GM19025 (cell line): ENCODE measurements around the gene FBN3.
"Not testable (repeated sequence)": the region's sequence is repeated elsewhere in the genome, so short reads cannot be mapped to it uniquely, and the experiment has no call there.

Source experiments
- ATAC-seq: cut with Tn5 transposase; IDR thresholded peaks from one replicate; pipeline ENCODE4 v1.9.1; 2021; ENCODE audit warnings: mild to moderate bottlenecking, low read depth, moderate library complexity; ENCODE audit not compliant: unreplicated experiment

FBN3 gene

GRCh38 chr19:8033287-8034177 lies 115.9 kb downstream of the FBN3 start:
- ATAC-seq: not testable (repeated sequence)

DNA sequence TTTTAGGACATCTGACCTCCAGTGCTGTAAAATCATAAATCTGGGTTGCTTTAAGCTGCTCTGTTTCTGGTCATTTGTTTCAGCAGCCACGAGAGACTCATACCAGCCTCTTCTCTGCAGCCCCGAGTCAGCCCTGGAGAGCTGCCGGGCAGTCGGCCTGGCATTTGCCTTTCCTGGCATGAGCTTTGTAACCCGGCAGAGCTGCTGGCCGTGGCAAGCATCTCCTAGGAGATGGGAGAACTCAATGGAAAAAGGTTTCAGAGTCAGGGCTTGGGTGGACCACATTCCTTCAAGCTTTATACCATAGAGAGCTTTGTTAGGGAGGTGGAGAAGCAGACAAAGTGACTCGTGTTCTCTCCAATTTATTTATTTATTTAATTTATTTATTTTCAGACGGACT lies 118.4 kb downstream of the FBN3 start:
- no peak for ATAC-seq

DNA sequence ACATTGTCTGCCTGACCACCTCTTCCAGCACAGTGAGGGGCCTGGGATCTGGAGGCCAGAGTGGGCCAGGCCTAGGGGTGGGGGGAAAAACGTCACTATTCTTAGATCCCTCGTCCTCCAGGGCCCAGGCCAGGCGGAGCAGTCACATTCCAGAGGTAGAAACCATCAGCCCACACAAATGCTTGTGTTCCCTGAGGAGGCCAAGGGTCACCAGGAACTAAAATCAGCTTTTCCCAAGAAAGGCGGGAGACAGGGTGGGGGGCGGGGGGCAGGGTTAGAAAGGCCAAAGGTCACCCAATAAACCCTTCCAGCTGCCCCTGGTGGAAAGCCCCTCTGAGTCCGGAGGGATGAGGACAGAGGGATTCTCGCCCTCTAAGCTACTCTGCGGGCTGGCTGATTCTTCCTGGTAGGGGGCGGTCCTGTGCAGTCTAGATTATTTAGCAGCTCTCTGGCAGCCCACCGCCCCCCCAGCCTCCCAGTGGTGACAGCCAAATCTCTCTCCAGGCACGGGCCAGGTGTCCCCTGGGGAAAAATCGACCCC lies 120.4 kb downstream of the FBN3 start:
- ATAC-seq: no peak

GRCh38 chr19:8025316-8025715 lies 124.1 kb downstream of the FBN3 start:
- no peak for ATAC-seq

DNA sequence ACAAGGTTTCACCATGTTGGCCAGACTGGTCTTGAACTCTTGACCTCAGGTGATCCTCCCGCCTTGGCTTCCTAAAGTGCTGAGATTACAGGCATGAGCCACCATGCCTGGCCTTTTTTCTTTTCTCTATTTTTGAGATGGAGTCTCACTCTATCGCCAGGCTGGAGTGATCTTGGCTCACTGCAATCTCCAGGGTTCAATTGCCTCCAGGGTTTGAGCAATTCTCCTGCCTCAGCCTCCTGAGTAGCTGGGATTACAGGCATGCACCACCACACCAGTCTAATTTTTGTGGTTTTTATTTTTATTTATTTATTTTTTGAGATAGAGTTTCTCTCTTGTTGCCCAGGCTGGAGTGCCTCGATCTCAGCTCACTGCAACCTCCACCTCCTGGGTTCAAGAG lies 125.1 kb downstream of the FBN3 start:
- ATAC-seq: not testable (repeated sequence)

GRCh38 chr19:8023371-8023770 lies 126.0 kb downstream of the FBN3 start:
- ATAC-seq: no peak

GRCh38 chr19:8022275-8022674 lies 127.1 kb downstream of the FBN3 start:
- ATAC-seq: no peak

GRCh38 chr19:8021374-8021773 lies 128.0 kb downstream of the FBN3 start:
- no peak for ATAC-seq

- no peak for ATAC-seq
Observed at GRCh38 chr19:8020681-8021080, 128.7 kb downstream of the FBN3 start.

DNA sequence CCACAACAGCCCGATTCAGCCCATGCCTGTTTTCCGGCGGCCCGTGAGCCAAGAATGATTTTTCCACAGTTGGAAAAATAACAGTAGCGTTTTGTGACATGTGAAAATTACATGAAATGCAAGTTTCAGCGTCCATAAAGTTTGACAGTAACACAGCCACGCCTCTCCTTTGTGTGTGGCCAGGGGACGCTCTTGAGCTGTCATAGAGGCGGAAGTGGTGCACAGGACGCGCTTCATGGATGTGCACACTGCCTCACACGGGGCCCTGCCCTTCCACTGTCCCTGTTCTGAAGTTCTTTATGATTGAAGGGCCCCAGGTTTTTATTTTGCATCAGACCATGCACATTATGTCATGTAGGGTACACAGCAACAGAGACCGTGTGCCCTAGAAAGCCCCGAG lies 131.6 kb downstream of the FBN3 start:
- no peak for ATAC-seq
